Measurements from ENCODE around the gene MAML3.

DNA sequence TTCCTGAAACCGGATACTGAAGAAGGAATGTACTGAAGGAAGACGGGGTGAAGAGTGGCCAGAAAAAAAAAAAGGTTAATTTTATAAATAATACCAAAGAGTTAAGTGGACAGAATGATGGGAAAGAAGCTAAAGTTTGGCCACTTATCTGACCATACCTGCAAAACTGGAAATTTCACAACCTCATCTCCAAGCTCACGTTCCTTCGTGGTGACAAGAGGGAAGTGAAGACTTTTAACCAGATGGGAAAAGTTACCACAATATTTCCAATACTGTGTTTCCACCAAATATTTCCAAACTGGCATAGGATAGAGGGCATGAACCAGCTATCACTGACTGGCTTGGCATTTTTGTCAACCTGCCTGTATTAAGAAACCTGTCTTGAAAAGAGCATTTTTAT lies 56.4 kb downstream of the MAML3 start:
- TF ChIP-seq CTCF (IDR thresholded peaks at IDR 0.05; ENCODE audit: low read length) = no peak
- no peak for TF ChIP-seq EZH2 (IDR thresholded peaks at IDR 0.05; ENCODE audit: borderline replicate concordance, low read length)
